Spleen (tissue), 7 donors: ENCODE data around the gene SEC14L1.

ENCODE experiments used
- CTCF ChIP-seq, 11 experiments: fragments of 200-600 bp in 7 of 11; fragments of 450-650 bp in 4 of 11; sonication (generic) in 4 of 11; IDR thresholded peaks in 8 of 11; conservative IDR thresholded peaks in 3 of 11; 1 replicate in 7 of 11; 2 replicates in 4 of 11; pipeline versions ENCODE4 v1.4.0 to v1.8.0; 2016 to 2021; ENCODE audit warnings: antibody characterized with exemption in 11 of 11, inconsistent platforms in 4 of 11, mild to moderate bottlenecking in 1 of 11
- POLR2A ChIP-seq, 3 donors: fragments of 450-650 bp; IDR thresholded peaks; one replicate each; pipeline ENCODE4 v1.5.1; 2017; ENCODE audit warnings: antibody characterized with exemption in 3 of 3, mild to moderate bottlenecking in 1 of 3
- donor health status: DM: no; HTN: no; CAD: no; lungs with moderate emphysema.
- donor health status: DM: no; HTN: no; CAD: no.
- donor health status: DM: no; HTN: no; CAD: no.

DNA sequence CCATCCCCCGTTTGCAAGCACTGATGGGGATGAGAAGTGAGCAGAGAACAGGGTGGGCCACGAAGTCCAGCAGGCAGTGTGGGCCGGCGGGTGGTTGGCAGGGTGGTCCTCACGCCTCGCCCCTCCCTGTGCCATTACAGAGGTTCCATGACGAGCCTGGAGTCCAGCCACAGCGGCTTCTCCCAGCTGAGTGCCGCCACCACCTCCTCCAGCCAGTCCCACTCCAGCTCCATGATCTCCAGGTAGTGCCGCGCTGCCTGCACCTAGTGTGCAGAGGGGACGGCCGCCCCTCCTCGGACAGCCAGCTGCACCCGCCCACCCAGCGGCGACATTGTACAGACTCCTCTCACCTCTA lies 73.0 kb downstream of the SEC14L1 start:
- TF ChIP-seq POLR2A (IDR thresholded peaks at IDR 0.05) (no peak), CTCF (IDR thresholded peaks at IDR 0.05 in 8 of 11, conservative IDR thresholded peaks at IDR 0.05 in 3 of 11) (no peak)
